B cell (primary cell): Measurements from ENCODE around the gene CADPS. TPM values are rescaled to one million over a fixed set of nuclear protein-coding genes. Genes with fewer than 3 reads are reported as not detected.

Experiments
- ATAC-seq: fragments of 200-7000 bp; cut with Tn5 transposase; one replicate; pipeline ENCODE4 v1.10.0; 2021; ENCODE audit warnings: low read depth, mild to moderate bottlenecking, moderate number of reproducible peaks, moderate library complexity
- CTCF ChIA-PET: fragments of 350-600 bp; sonication (Branson Sonifier 250); formaldehyde crosslinking; loops from one replicate; lab custom pipeline; 2021; ENCODE audit warnings: antibody characterized with exemption, inconsistent platforms; lab: Charles Lee
- POLR2A ChIA-PET: fragments of 350-600 bp; sonication (Branson Sonifier 250); formaldehyde crosslinking; loops from one replicate; lab custom pipeline; 2021; ENCODE audit warnings: antibody characterized with exemption; lab: Charles Lee
- DNase-seq: peaks from one replicate; pipeline ENCODE4 v3.0.0; 2013
- H2AFZ ChIP-seq: 2 replicates; pipeline ENCODE4 v1.6.1; 2012; ENCODE audit warnings: mild to moderate bottlenecking, low read depth, low read length; ENCODE audit not compliant: insufficient read depth, poor library complexity, severe bottlenecking
- H3K27ac ChIP-seq, 2 donors: 1 replicate in 1 of 2; 2 replicates in 1 of 2; pipeline ENCODE4 v1.5.1; 2012 to 2013; ENCODE audit warnings: low read length in 2 of 2, mild to moderate bottlenecking in 2 of 2, moderate library complexity in 1 of 2
- H3K27me3 ChIP-seq, 4 experiments: fragments of 200-600 bp in 1 of 4; sonication (generic) in 1 of 4; replicated peaks in 1 of 4; 1 replicate in 2 of 4; 2 replicates in 2 of 4; pipeline versions ENCODE4 v1.6.1 to v1.7.0; 2013 to 2016; ENCODE audit warnings: low read length in 3 of 4, mild to moderate bottlenecking in 2 of 4, mixed read lengths in 1 of 4, moderate library complexity in 1 of 4; ENCODE audit not compliant: insufficient read depth in 4 of 4, control insufficient read depth in 3 of 4; ENCODE audit errors: control extremely low read depth in 1 of 4
- H3K36me3 ChIP-seq, 2 experiments: replicated peaks in 1 of 2; 1 replicate in 1 of 2; 2 replicates in 1 of 2; pipeline versions ENCODE4 v1.6.1 to v1.7.1; 2013; ENCODE audit warnings: low read length in 1 of 2; ENCODE audit not compliant: insufficient read depth in 2 of 2, control insufficient read depth in 1 of 2; ENCODE audit errors: control extremely low read depth in 1 of 2, extremely low read depth in 1 of 2
- H3K4me1 ChIP-seq, 2 donors: fragments of 200-600 bp in 1 of 2; sonication (generic) in 1 of 2; 1 replicate in 1 of 2; 2 replicates in 1 of 2; pipeline versions ENCODE4 v1.5.1 to v1.6.1; 2013 to 2017; ENCODE audit warnings: low read length in 2 of 2; ENCODE audit not compliant: control insufficient read depth in 2 of 2, insufficient read depth in 2 of 2
- H3K4me2 ChIP-seq: replicated peaks from 2 replicates; pipeline ENCODE3; 2012; ENCODE audit warnings: mild to moderate bottlenecking, low read depth, low read length; ENCODE audit not compliant: poor library complexity, severe bottlenecking
- H3K4me3 ChIP-seq, 5 experiments: fragments of 200-600 bp in 1 of 5; sonication (generic) in 1 of 5; 1 replicate in 3 of 5; 2 replicates in 2 of 5; pipeline versions ENCODE4 v1.5.1 to v1.7.0; 2011 to 2016; ENCODE audit warnings: low read length in 4 of 5, mild to moderate bottlenecking in 4 of 5, low read depth in 2 of 5, control low read depth in 1 of 5, moderate library complexity in 1 of 5; ENCODE audit not compliant: insufficient read depth in 1 of 5; ENCODE audit errors: control extremely low read depth in 1 of 5, extremely low read depth in 1 of 5
- H3K79me2 ChIP-seq: fragments of 200-600 bp; sonication (generic); one replicate; pipeline ENCODE4 v1.6.0; 2016; ENCODE audit warnings: low read length; ENCODE audit not compliant: control insufficient read depth, insufficient read depth
- H3K9ac ChIP-seq: fragments of 200-600 bp; sonication (generic); 2 replicates; pipeline ENCODE4 v1.6.1; 2017; ENCODE audit warnings: mild to moderate bottlenecking, low read length, moderate library complexity
- H3K9me3 ChIP-seq, 3 donors: one replicate each; pipeline versions ENCODE4 v1.6.1 to v1.7.1; 2013; ENCODE audit warnings: low read length in 2 of 3; ENCODE audit not compliant: control insufficient read depth in 2 of 3, insufficient read depth in 1 of 3; ENCODE audit errors: control extremely low read depth in 1 of 3
- H4K20me1 ChIP-seq: 2 replicates; pipeline ENCODE4 v1.6.0; 2012; ENCODE audit warnings: mild to moderate bottlenecking, low read length; ENCODE audit not compliant: insufficient read depth, control insufficient read depth, poor library complexity, severe bottlenecking
- H3K27ac Mint-ChIP-seq: one replicate; pipeline ENCODE4 v1.8.0; 2021; ENCODE audit warnings: mixed read lengths
- H3K27me3 Mint-ChIP-seq: one replicate; pipeline ENCODE4 v1.8.0; 2021; ENCODE audit warnings: mixed read lengths
- H3K4me1 Mint-ChIP-seq: one replicate; pipeline ENCODE4 v1.8.0; 2021; ENCODE audit warnings: mixed read lengths
- H3K4me3 Mint-ChIP-seq: one replicate; pipeline ENCODE4 v1.8.0; 2021; ENCODE audit warnings: mixed read lengths
- H3K9me3 Mint-ChIP-seq: one replicate; pipeline ENCODE4 v1.8.0; 2022; ENCODE audit warnings: mixed read lengths; ENCODE audit not compliant: insufficient read depth
- EZH2 ChIP-seq: IDR thresholded peaks from 2 replicates; pipeline ENCODE4 v1.6.1; 2012; ENCODE audit warnings: borderline replicate concordance, low read depth, mild to moderate bottlenecking, moderate library complexity, low read length; ENCODE audit not compliant: insufficient read depth, poor library complexity, severe bottlenecking
- WGBS: methylation state at CpG from one replicate; pipeline ENCODE4 v1.1.5; 2013; ENCODE audit warnings: missing lambda C conversion rate; ENCODE audit not compliant: insufficient coverage; 5-methylcytosine and 5-hydroxymethylcytosine counted together
- intact Hi-C: fragments of 100-400 bp; cut with micrococcal nuclease; formaldehyde crosslinking; loops from one replicate; pipeline ENCODE4 v1.10.0; 2022
- polyA plus RNA-seq: library from polyadenylated mRNA; depleted of rRNA; stranded (reverse); fragments of >200 nt; gene quantifications from 2 replicates; pipeline ENCODE4 v1.2.3, GENCODE V29; 2012
- total RNA-seq, 2 donors: library from RNA; stranded (reverse); fragments of 120-200 nt in 1 of 2; gene quantifications; 1 replicate in 1 of 2; 2 replicates in 1 of 2; pipeline versions ENCODE4 v1.2.3 to v1.2.4, GENCODE V29; 2013 to 2022
- TF ChIP-seq, protein P1 (sequence below): fragments of 200-600 bp; IDR thresholded peaks from one replicate; pipeline ENCODE4 v1.8.0; 2022; ENCODE audit warnings: antibody characterized with exemption, mild to moderate bottlenecking

CADPS gene
- total and polyA plus RNA-seq, 2 donors (not counting 1 experiment from before 2014, with no cell fraction given), result 0.16 to 0.22 TPM

DNA sequence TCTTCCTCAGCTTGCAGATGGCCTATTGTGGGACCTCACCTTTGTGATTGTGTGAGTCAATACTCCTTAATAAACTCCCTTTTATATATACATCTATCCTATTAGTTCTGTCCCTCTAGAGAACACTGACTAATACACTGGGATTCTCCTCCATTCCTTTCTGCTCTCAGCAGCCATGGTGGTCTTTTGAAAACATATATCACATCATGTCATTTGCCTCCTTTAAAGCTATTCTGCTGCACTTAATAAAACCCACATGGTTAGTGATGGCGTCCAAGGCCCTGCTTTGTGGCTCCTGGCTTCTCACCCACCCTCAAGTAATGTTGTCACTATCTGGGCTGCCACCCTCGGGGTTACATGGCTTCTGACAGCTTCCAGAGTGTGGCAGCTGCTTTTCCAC is 169.5 kb downstream of the CADPS start:
- WGBS, result 75% methylated on average over 2 of the region's 2 CpGs
- Mint-ChIP-seq H3K4me1 (no peaks in the 10 kb centered on the region), H3K27ac (no peak overlapping the region), H3K9me3 (no peaks in the 10 kb centered on the region), H3K4me3 (no peak overlapping the region), H3K27me3 (no peaks in the 10 kb centered on the region)
- no peak overlapping the region for H3K9ac ChIP-seq
- TF ChIP-seq, protein P1, sequence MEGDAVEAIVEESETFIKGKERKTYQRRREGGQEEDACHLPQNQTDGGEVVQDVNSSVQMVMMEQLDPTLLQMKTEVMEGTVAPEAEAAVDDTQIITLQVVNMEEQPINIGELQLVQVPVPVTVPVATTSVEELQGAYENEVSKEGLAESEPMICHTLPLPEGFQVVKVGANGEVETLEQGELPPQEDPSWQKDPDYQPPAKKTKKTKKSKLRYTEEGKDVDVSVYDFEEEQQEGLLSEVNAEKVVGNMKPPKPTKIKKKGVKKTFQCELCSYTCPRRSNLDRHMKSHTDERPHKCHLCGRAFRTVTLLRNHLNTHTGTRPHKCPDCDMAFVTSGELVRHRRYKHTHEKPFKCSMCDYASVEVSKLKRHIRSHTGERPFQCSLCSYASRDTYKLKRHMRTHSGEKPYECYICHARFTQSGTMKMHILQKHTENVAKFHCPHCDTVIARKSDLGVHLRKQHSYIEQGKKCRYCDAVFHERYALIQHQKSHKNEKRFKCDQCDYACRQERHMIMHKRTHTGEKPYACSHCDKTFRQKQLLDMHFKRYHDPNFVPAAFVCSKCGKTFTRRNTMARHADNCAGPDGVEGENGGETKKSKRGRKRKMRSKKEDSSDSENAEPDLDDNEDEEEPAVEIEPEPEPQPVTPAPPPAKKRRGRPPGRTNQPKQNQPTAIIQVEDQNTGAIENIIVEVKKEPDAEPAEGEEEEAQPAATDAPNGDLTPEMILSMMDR, result no peak
- TF ChIP-seq EZH2, result no peak
- ChIA-PET CTCF (no interaction called here), POLR2A (no interaction called here)
- H3K79me2 ChIP-seq, result no peaks in the 10 kb centered on the region
- no peak overlapping the region for H3K4me2 ChIP-seq
- no peak overlapping the region for H3K4me3 ChIP-seq
- intact Hi-C loops, result no loop called here
- no peak overlapping the region for H3K27ac ChIP-seq
- H3K4me1 ChIP-seq, result no peaks in the 10 kb centered on the region
- ATAC-seq (no peak), DNase-seq (no peak)
- H4K20me1 ChIP-seq, result no peaks in the 10 kb centered on the region
- no peaks in the 10 kb centered on the region for H3K36me3 ChIP-seq
- H3K9me3 ChIP-seq, result no peaks in the 10 kb centered on the region
- no peaks in the 10 kb centered on the region for H3K27me3 ChIP-seq
- no peak overlapping the region for H2AFZ ChIP-seq

- Histone ChIP-seq H2AFZ (no peak overlapping the region), H3K9me3 (no peaks in the 10 kb centered on the region), H3K4me3 (no peak overlapping the region), H3K4me2 (no peak overlapping the region), H3K27me3 (no peaks in the 10 kb centered on the region), H3K27ac (no peak overlapping the region), H3K36me3 (no peaks in the 10 kb centered on the region), H4K20me1 (no peaks in the 10 kb centered on the region), H3K4me1 (no peaks in the 10 kb centered on the region), H3K79me2 (no peaks in the 10 kb centered on the region), H3K9ac (no peak overlapping the region)
- no peak for DNase-seq
- Mint-ChIP-seq H3K27me3 (no peaks in the 10 kb centered on the region), H3K4me3 (no peak overlapping the region), H3K9me3 (no peaks in the 10 kb centered on the region), H3K4me1 (no peaks in the 10 kb centered on the region), H3K27ac (no peak overlapping the region)
- 71% methylated on average over 2 of the region's 4 CpGs for WGBS
- intact Hi-C loops, result no loop called here
- ATAC-seq, result no peak
- TF ChIP-seq EZH2, result no peak
- TF ChIP-seq, protein P1, result no peak
- ChIA-PET CTCF (no interaction called here), POLR2A (no interaction called here)
These were observed 171.6 kb downstream of the CADPS start for GRCh38 chr3:62703451-62704167.
